ENCODE results near the gene ATL2.
"Not testable (repeated sequence)": the region's sequence is repeated elsewhere in the genome, so short reads cannot be mapped to it uniquely, and the experiment has no call there.

ATL2 gene
- 76.3 to 93.6 reads per million in 2 donors for total RNA-seq

GRCh38 chr2:38377050-38377828 lies at the start of gene ATL2:
TSS of gene ATL2 (minus strand) at chr2:38377273. CDS start at chr2:38377260, 13 bp downstream.
- peak; percentile 95 for DNase-seq

GRCh38 chr2:38423763-38424162 lies 46.7 kb upstream of the ATL2 start:
- DNase-seq: no peak

DNA sequence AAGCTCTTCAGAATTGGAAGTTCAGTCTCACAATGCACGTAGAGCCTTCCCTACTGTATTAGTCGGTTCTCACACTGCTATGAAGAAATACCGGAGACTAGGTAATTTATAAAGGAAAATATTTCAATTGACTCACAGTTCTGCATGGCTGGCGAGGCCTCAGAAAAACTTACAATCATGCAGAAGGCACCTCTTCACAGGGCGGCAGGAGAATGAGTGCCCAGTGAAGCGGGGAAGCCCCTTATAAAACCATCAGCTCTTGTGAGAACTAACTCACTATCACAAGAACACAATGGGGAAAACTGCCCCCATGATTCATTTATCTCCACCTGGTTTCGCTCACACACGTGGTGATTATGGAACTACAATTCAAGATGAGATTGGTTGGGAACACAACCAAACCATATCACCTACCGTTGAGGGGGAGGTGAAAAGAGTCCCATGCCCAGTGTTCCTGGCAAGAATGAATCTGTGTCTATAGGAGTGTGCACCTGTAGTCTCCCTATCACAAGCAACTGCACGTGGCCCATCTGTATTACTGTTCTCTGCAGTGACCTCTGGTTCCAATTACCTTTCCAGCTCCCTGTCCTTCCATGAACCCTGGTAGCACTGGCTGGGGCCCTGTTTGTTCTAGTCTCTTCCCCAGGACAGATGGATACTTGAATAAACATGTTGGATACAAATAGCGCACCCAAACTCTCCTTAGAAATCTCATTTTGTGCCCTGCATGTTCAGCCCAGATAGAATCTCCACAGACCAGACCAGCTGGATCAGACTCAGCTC lies 44.4 kb upstream of the ATL2 start:
- no peak for DNase-seq

DNA sequence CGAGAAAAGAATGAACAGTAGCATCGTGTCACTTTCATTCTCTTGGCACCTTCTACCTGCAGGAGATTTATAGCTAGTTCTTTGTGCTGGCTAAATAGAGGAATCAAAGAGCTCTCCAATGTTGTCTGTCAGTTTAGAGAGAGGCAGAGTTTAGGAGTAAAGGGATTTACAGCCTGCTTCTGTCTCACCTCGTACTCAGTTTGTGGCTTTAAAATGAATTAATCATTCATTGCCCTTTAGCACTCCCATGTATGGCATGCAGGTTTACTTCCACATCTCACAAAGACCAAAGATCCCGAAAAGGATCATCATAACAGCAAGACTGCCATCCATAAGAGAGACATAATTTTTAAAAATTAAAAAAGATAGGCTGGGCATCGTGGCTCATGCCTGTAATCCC lies 42.4 kb upstream of the ATL2 start:
- DNase-seq: no peak

DNA sequence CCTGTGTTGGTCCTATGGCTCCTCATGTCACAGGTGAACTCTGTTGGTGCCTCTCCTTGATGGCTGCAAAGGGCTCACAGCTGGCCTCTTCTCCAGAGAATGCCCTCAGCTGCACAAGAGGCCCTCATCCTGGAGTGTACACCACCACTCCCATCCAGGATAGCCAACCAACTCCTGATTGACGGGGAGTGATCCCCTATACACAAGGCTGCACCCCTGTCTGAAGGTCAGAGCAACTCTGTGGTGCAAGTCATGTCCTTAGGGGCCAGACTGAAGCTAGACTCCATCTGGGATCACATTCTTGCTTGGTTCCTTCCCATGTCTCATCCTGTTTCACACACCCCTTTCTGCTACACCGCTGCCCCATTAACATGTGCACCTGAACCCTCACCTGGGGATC lies 41.7 kb upstream of the ATL2 start:
- DNase-seq: no peak

GRCh38 chr2:38417745-38418689 lies 40.9 kb upstream of the ATL2 start:
- DNase-seq: no peak

DNA sequence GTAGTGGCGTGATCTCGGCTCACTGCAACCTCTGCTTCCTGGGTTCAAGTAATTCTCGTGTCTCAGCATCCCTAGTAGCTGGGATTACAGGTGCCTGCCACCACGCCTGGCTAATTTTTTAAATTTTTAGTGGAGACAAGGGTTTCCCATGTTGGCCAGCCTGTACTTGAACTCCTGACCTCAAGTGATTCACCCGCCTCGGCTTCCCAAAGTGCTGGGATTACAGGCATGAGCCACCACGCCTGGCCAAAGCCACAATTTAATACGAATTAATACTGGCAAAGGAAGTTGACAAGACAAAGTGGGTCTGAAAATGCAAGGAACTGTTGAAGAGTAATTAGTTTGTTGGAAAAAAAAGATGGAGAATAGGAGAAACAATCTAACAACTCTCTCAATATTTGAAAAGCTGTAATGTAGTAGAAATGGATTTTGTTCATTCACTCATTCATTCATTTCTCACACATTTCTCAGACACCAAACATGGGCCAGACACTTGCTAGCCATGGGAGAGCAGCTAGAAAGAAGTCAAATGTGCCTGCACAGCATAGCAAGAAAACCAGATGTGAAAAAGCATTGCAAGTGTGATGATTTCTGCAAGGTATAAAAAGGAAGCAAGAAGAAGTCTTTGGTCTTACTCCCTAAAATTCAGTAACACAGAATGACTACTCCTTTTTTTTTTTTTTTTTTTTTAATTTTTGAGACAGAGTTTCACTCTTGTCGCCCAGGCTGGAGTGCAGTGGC lies 39.4 kb upstream of the ATL2 start:
- no peak for DNase-seq

GRCh38 chr2:38415728-38416291 lies 38.7 kb upstream of the ATL2 start:
- DNase-seq: no peak

- no peak for DNase-seq
Measured at GRCh38 chr2:38415023-38415422, 38.0 kb upstream of the ATL2 start.

GRCh38 chr2:38412235-38412871 lies 35.3 kb upstream of the ATL2 start:
- not testable (repeated sequence) for DNase-seq

GRCh38 chr2:38409156-38410102 lies 32.4 kb upstream of the ATL2 start:
- DNase-seq: no peak

DNA sequence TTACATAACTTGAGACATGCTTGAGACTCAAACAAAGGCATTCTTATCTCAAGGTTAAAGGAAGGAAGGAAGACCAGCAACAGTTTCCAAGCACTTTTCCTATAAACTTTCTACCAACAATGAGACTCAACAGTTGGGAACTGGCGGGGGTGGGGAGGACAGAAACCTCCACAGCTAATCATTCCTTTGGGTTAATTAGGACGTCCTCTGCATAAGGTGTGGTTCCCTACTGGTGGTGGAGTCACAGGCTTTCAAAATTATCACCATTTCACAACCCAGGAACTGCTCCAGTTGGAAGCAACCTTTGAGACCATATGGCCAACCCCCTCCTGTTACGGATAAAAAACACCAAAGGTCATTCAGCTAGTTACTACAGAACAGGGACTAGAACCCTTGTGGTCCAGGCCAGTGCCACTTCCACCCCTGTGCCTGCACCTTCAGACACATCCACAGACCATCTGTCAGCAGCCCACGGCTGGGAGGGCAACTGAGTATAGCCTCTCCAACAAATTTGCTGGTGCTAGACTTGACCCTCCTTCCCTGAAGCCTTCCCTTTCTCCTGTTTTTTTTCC lies 30.1 kb upstream of the ATL2 start:
- DNase-seq: no peak

DNA sequence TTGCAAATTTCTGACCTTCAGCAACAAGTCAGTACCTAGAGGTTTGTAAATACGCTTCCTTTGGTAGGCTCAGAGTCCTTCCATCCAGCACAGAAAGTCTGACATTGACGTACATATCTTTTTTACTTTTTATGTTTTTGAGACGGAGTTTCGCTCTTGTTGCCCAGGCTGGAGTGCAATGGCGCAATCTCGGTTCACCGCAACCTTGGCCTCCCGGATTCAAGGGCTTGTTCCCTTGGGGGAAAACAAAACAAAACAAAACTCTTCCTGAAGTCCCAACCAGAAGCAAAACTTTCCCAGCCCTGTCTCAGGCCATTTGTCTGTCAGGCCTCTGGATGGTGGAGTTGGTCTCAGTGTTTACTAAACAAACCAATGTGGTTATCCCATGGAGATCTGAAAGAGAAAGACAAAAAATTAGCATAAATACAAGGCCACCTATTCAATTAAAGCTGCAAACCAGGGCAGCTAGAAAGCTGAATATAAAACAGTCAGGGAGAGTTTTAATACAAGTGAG lies 29.6 kb upstream of the ATL2 start:
- DNase-seq: no peak

- DNase-seq: no peak
Measured at GRCh38 chr2:38405917-38406596, 29.0 kb upstream of the ATL2 start.

DNA sequence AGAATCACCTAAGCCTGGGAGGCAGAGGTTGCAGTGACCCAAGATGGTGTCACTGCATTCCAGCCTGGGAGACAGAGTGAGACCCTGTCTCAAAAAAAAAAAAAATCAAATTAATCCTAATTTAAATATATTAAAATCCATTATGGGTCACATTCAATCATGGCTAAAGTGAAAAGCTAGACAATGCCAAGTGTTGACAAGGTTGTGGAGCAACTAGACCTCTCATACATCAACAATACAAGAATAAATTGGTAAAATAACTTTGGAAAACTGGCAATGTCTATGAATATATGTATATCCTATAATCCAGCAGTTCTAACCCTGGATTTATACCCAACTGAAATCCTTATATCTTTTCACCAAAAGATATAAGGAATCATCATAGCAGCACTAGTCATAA lies 23.4 kb upstream of the ATL2 start:
- no peak for DNase-seq

DNA sequence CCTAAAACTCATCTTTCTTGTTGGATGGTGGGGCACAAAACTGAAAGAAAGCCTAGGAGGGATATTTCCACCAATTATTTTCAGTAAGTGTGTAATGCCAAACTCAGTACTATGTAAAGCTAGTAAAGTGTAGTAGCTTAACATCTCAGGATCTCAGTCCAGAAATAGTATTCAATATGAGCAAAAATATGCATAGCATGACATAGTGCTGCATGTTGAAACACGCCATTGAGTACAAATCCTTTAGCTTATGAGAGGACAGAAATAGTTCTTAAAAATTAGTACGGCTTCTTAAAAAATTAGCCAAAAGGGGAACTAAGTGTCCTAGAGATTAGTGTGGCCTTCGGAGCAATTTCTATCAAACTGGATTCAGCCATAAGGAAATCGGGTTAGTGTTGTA lies 21.7 kb upstream of the ATL2 start:
- no peak for DNase-seq

- DNase-seq: no peak
Measured at GRCh38 chr2:38394903-38395341, 17.8 kb upstream of the ATL2 start.

GRCh38 chr2:38394041-38394440 lies 17.0 kb upstream of the ATL2 start:
- DNase-seq: no peak

DNA sequence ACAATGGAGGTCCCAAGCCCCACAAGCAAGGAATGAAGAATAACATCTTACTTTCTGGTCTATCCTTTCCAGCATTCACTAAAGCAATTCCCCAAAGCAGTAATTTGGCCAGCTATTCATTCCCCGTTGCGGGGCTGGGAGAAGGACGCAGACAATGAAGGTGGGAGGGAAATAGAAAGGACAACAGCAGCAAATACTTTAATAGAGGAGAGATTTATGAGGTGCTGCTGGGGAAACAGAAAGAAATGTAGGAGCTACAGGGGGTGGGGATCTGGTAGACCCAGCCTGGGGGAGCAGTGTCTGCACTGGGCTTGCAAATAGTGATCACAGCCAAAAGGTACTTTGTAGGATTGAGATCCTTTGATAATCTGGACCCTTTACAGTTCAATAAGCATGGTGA lies 13.9 kb upstream of the ATL2 start:
- no peak for DNase-seq

All from activated gamma-delta T cell (primary cell).